MM.1S (cell line): ENCODE results near the gene TMEM63B.

ENCODE experiments used
- DNase-seq: peaks from one replicate; pipeline ENCODE4 v3.0.0-alpha.2; 2015
- H2AFZ ChIP-seq: fragments of 300-600 bp; sonication (generic); 2 replicates; pipeline ENCODE4 v1.6.0; 2016; ENCODE audit warnings: antibody characterized with exemption, low read length
- H3F3A ChIP-seq: fragments of 300-600 bp; sonication (generic); 2 replicates; pipeline ENCODE4 v1.6.1; 2016; ENCODE audit warnings: mild to moderate bottlenecking, antibody characterized with exemption, low read length, moderate library complexity, mixed read lengths; ENCODE audit not compliant: insufficient read depth
- H3K27ac ChIP-seq: fragments of 300-600 bp; sonication (generic); 2 replicates; pipeline ENCODE4 v1.5.1; 2016; ENCODE audit warnings: mild to moderate bottlenecking, low read length
- H3K27me3 ChIP-seq: fragments of 300-600 bp; sonication (generic); replicated peaks from 2 replicates; pipeline ENCODE4 v1.6.0; 2016; ENCODE audit warnings: low read length; ENCODE audit not compliant: insufficient read depth
- H3K36me3 ChIP-seq: fragments of 300-600 bp; sonication (generic); replicated peaks from 2 replicates; pipeline ENCODE4 v1.6.1; 2016; ENCODE audit warnings: mild to moderate bottlenecking, low read length, mixed read lengths; ENCODE audit not compliant: insufficient read depth
- H3K4me1 ChIP-seq: fragments of 300-600 bp; sonication (generic); 2 replicates; pipeline ENCODE4 v1.6.1; 2016; ENCODE audit warnings: low read length, mixed read lengths
- H3K4me2 ChIP-seq: fragments of 300-600 bp; sonication (generic); 2 replicates; pipeline ENCODE4 v1.6.0; 2016; ENCODE audit warnings: low read depth, low read length
- H3K4me3 ChIP-seq: fragments of 300-600 bp; sonication (generic); 2 replicates; pipeline ENCODE4 v1.5.1; 2016; ENCODE audit warnings: low read length, mixed read lengths
- H3K79me2 ChIP-seq: fragments of 300-600 bp; sonication (generic); 2 replicates; pipeline ENCODE4 v1.6.1; 2016; ENCODE audit warnings: mixed run types, low read length, mixed read lengths
- H3K9ac ChIP-seq: fragments of 300-600 bp; sonication (generic); 2 replicates; pipeline ENCODE4 v1.6.1; 2016; ENCODE audit warnings: low read length, mixed read lengths
- H3K9me2 ChIP-seq: fragments of 300-600 bp; sonication (generic); replicated peaks from 2 replicates; pipeline ENCODE4 v1.6.1; 2016; ENCODE audit warnings: mild to moderate bottlenecking, low read length, mixed read lengths; ENCODE audit not compliant: insufficient read depth
- H3K9me3 ChIP-seq: fragments of 300-600 bp; sonication (generic); replicated peaks from 2 replicates; pipeline ENCODE4 v1.6.1; 2016; ENCODE audit warnings: mild to moderate bottlenecking, low read length, mixed read lengths; ENCODE audit not compliant: insufficient read depth
- H4K20me1 ChIP-seq: fragments of 300-600 bp; sonication (generic); 2 replicates; pipeline ENCODE4 v1.6.1; 2016; ENCODE audit warnings: mild to moderate bottlenecking, low read length, moderate library complexity, mixed read lengths; ENCODE audit not compliant: insufficient read depth
- EZH2 ChIP-seq: fragments of 300-600 bp; sonication (generic); optimal IDR thresholded peaks from 2 replicates; pipeline ENCODE3; 2017; ENCODE audit warnings: low read depth, mild to moderate bottlenecking, antibody characterized with exemption, low read length, mixed read lengths
- EZH2phosphoT487 ChIP-seq: fragments of 300-600 bp; sonication (generic); IDR thresholded peaks from 2 replicates; pipeline ENCODE4 v1.6.1; 2018; ENCODE audit warnings: antibody characterized with exemption, low read length
- TF ChIP-seq, protein P1 (sequence below): fragments of 300-600 bp; sonication (generic); IDR thresholded peaks from 2 replicates; pipeline ENCODE4 v1.5.1; 2016; ENCODE audit warnings: antibody characterized with exemption, low read length, mixed read lengths

TMEM63B gene

DNA sequence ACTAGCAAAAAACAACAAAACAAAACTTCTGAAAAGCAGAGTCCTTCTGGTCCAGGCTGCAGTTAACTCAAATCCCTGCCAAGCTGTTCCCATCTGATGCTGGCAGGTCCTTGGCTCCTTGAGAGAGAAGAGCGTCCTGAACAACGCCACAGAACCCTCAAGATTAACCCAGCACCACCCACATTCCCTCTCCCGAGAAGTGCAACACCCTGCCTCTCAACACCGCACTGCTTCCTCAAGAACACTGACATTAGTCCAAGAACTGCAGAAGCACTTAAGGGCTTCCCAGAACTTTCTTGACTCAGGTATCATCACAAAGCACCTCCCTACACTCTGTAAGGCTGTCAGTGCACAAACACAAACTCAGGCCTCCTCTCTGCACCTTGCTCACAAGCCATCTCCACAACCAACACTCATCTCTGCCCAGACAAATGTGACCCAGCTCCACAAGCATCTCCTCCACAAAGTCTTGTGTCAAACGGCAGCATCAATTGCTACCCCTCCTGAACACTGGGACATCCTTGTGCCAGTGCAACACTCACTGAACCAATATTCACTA lies 7.6 kb upstream of the TMEM63B start:
- no peak overlapping the region for H3K9ac ChIP-seq

DNA sequence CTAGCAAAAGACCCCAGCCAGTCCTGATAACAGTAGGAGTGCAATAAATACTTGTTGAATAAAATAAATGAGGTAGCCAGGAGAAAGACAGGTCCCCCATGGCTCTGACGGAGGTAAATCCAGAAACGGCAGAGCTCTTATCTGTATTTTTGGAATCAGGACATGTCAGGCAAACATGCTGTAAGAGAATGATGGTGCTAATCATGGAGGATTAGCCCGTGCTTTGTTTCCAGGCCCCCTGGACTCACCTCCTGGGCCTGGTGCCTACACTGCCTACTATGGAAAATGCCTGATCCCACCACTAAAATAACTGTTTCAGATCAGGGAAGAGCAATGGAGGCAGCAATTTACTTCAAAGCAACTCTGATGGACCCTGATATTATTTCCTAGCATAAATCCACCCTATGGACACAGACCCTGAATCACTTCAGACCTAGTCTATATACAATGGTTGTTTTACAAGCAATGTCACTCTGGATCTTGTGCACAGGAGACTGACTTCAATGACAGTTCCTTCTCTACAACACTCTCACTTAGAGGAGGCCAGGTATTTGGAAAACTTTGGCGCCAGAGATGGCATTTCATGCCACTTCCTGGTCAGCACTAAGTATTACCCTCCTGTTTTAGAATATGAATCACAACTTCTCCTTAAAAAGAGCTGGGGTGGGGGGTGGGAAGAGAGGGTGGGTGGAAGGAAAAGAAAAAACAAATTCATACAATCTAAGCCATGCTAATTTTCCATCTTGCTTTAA lies 6.5 kb upstream of the TMEM63B start:
- H3K27ac ChIP-seq = no peak overlapping the region
- peaks cover 97% of the 10 kb centered on the region for H3K79me2 ChIP-seq
- no peak overlapping the region for H3K4me2 ChIP-seq
- H3K4me3 ChIP-seq = no peak overlapping the region
- H3F3A ChIP-seq = peaks cover 30% of the 10 kb centered on the region
- no peaks in the 10 kb centered on the region for H3K36me3 ChIP-seq
- no peaks in the 10 kb centered on the region for H3K9me3 ChIP-seq
- TF ChIP-seq EZH2 = no peak
- TF ChIP-seq, protein P1, sequence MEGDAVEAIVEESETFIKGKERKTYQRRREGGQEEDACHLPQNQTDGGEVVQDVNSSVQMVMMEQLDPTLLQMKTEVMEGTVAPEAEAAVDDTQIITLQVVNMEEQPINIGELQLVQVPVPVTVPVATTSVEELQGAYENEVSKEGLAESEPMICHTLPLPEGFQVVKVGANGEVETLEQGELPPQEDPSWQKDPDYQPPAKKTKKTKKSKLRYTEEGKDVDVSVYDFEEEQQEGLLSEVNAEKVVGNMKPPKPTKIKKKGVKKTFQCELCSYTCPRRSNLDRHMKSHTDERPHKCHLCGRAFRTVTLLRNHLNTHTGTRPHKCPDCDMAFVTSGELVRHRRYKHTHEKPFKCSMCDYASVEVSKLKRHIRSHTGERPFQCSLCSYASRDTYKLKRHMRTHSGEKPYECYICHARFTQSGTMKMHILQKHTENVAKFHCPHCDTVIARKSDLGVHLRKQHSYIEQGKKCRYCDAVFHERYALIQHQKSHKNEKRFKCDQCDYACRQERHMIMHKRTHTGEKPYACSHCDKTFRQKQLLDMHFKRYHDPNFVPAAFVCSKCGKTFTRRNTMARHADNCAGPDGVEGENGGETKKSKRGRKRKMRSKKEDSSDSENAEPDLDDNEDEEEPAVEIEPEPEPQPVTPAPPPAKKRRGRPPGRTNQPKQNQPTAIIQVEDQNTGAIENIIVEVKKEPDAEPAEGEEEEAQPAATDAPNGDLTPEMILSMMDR = no peak
- no peak for TF ChIP-seq EZH2phosphoT487
- peaks cover 56% of the 10 kb centered on the region for H3K4me1 ChIP-seq
- H3K9ac ChIP-seq = no peak overlapping the region
- no peak overlapping the region for H2AFZ ChIP-seq
- no peaks in the 10 kb centered on the region for H3K9me2 ChIP-seq
- H4K20me1 ChIP-seq = peaks cover 65% of the 10 kb centered on the region
- no peaks in the 10 kb centered on the region for H3K27me3 ChIP-seq
- DNase-seq = no peak

More for the DNA sequence above, 7.6 kb upstream of the TMEM63B start:
- Histone ChIP-seq H3K36me3 (no peaks in the 10 kb centered on the region), H3K4me2 (no peak overlapping the region), H4K20me1 (peaks cover 56% of the 10 kb centered on the region), H3K9me3 (no peaks in the 10 kb centered on the region), H3K79me2 (peaks cover 95% of the 10 kb centered on the region), H3K4me3 (no peak overlapping the region), H2AFZ (no peak overlapping the region), H3F3A (peaks cover 40% of the 10 kb centered on the region), H3K27ac (no peak overlapping the region), H3K9me2 (no peaks in the 10 kb centered on the region), H3K27me3 (no peaks in the 10 kb centered on the region), H3K4me1 (peaks cover 61% of the 10 kb centered on the region)
- TF ChIP-seq EZH2phosphoT487 (no peak), EZH2 (no peak)
- TF ChIP-seq, protein P1 = no peak
- no peak for DNase-seq

DNA sequence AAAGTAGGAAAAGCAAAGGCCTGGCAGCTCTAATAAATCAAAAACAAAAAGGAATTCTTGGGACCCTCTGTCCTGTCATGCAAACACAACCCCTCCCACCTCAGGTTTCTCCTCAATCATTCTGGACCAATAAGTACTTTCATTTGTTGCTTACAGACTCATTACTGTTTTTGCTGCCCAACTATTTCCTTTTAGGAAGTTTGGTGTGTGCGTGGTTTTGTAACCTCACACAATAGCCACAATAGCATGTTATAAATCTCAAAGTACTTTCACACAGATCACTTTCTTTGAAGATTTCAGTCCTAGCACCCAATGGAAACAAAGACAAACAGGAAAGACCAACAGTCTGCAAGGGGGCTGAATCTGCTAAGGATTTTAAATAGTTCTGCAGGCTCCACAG lies 4.6 kb upstream of the TMEM63B start:
- TF ChIP-seq EZH2 (no peak), EZH2phosphoT487 (no peak)
- TF ChIP-seq, protein P1 = no peak
- peaks cover 96% of the 10 kb centered on the region for H3K79me2 ChIP-seq
- peaks cover 17% of the 10 kb centered on the region for H3F3A ChIP-seq
- peaks cover 43% of the 10 kb centered on the region for H3K4me1 ChIP-seq
- no peak overlapping the region for H3K4me3 ChIP-seq
- peak; percentile 54 for DNase-seq
- H4K20me1 ChIP-seq = peaks cover 66% of the 10 kb centered on the region
- no peak overlapping the region for H2AFZ ChIP-seq
- H3K4me2 ChIP-seq = no peak overlapping the region
- H3K27ac ChIP-seq = no peak overlapping the region
- no peaks in the 10 kb centered on the region for H3K9me3 ChIP-seq
- no peaks in the 10 kb centered on the region for H3K36me3 ChIP-seq
- H3K9ac ChIP-seq = no peak overlapping the region
- H3K27me3 ChIP-seq = no peaks in the 10 kb centered on the region
- H3K9me2 ChIP-seq = no peaks in the 10 kb centered on the region
